Measurements from ENCODE around the gene MTCL1. TPM values are rescaled to one million over a fixed set of nuclear protein-coding genes. Genes with fewer than 3 reads are reported as not detected.

MTCL1 gene
- total RNA-seq, 4 donors from 2014 or later = 2.2 to 6.8 (median 4.0) TPM

DNA sequence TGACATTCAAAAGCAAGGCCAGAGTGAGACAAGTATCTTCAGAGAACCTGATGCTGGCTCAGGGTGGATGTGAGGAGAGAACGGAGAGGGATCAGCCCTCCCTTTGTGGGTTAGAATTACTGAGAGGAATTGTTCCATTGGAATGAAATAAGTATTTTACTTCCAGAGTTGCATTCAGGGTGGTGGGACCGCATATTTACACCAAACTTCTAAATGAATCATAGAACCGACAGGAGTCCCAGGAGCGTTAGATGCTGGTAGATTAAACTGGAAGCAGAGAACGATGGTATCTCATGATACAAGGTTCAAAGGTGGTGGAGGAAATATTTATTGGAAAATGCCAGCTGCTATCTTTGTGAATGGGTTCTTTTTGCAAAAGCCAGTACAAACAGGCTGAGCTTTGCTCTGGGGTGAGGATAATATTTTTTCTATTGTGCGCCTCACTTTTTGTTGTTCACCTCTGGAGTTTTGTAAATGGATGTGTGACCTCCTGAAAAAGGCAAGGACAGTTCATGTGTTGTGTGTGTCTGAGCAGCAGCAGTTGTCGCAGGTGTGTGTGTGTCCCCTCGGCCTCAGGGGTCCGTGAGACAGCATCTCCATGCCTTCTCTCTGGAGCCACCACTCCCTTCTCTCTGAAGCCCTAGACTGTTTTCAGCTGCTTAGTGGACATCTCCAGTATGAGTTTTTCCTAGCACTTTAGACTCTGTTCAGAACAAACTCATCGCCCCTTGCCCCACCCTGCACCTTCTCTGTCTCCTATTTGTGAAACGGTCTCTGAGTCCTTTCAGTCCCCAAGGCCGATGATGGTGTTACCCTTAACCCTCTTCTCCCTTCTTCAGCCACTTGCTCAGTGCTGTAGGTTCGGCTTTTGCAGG is 17.8 kb downstream of the MTCL1 start:
- no peak overlapping the region for H3K4me3 ChIP-seq (ENCODE audit: low read depth, poor library complexity, severe bottlenecking)
- intact Hi-C loops (cut with DNase I; ENCODE audit: low total_unique reads) = no loop called here
- DNase-seq (ENCODE audit: low spot score in 2 of 2) = no peak
- 90 to 92% methylated on average over 13 of the region's 13 CpGs for WGBS, 2 donors
- no peak for TF ChIP-seq POLR2A (IDR thresholded peaks at IDR 0.05)
- TF ChIP-seq, protein P1, sequence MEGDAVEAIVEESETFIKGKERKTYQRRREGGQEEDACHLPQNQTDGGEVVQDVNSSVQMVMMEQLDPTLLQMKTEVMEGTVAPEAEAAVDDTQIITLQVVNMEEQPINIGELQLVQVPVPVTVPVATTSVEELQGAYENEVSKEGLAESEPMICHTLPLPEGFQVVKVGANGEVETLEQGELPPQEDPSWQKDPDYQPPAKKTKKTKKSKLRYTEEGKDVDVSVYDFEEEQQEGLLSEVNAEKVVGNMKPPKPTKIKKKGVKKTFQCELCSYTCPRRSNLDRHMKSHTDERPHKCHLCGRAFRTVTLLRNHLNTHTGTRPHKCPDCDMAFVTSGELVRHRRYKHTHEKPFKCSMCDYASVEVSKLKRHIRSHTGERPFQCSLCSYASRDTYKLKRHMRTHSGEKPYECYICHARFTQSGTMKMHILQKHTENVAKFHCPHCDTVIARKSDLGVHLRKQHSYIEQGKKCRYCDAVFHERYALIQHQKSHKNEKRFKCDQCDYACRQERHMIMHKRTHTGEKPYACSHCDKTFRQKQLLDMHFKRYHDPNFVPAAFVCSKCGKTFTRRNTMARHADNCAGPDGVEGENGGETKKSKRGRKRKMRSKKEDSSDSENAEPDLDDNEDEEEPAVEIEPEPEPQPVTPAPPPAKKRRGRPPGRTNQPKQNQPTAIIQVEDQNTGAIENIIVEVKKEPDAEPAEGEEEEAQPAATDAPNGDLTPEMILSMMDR (IDR thresholded peaks at IDR 0.05) = no peak

DNA sequence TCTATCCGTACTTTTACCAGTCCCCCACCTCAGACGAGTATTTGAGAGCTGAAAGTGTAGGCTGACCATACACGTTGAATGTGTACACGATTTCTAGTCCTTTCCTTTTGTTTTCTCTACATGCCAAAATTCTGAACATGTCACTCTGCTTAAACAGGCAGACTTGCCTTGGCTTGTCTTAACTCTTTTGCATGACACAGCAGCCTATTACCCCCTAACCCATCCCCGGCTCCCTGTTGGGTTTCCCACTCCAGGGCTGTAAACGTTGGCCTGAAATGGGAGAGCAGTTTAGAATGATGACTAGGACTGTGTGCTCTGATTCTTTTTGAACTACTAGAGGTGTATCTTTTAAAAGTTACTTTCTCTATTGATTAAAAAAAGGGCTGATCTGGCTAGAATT is 19.1 kb downstream of the MTCL1 start:
- WGBS, 2 donors = 64 to 68% methylated on average over 6 of the region's 6 CpGs
- no peak overlapping the region for H3K4me3 ChIP-seq (ENCODE audit: low read depth, poor library complexity, severe bottlenecking)
- no peak for TF ChIP-seq POLR2A (IDR thresholded peaks at IDR 0.05)
- TF ChIP-seq, protein P1 (IDR thresholded peaks at IDR 0.05) = no peak
- intact Hi-C loops (cut with DNase I; ENCODE audit: low total_unique reads) = no loop called here
- DNase-seq (ENCODE audit: low spot score in 2 of 2) = no peak

DNA sequence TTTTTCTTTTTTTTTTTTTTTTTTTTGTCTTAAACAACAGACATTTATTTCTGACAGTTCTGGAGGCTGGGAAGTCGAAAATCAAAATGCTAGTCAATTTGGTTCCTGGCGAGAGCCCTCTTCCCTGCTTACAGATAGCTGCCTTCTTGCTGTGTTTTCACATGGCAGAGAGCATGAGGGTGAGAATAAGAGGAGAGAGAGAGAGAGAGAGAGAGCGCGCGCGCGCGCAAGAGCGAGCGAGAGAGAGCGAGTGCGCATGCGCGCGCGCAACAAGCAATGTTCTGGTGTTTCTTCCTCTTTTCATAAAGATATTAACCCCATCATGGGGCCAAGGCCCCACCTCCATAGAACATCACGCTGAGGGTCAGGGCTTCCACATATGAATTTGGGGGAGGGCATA is 20.9 kb downstream of the MTCL1 start:
- no peak for DNase-seq (ENCODE audit: low spot score in 2 of 2)
- no peak overlapping the region for H3K4me3 ChIP-seq (ENCODE audit: low read depth, poor library complexity, severe bottlenecking)
- TF ChIP-seq, protein P1 (IDR thresholded peaks at IDR 0.05) = no peak
- no peak for TF ChIP-seq POLR2A (IDR thresholded peaks at IDR 0.05)
- intact Hi-C loops (cut with DNase I; ENCODE audit: low total_unique reads) = no loop called here
- WGBS, 2 donors = 96 to 98% methylated on average over 17 of the region's 17 CpGs

DNA sequence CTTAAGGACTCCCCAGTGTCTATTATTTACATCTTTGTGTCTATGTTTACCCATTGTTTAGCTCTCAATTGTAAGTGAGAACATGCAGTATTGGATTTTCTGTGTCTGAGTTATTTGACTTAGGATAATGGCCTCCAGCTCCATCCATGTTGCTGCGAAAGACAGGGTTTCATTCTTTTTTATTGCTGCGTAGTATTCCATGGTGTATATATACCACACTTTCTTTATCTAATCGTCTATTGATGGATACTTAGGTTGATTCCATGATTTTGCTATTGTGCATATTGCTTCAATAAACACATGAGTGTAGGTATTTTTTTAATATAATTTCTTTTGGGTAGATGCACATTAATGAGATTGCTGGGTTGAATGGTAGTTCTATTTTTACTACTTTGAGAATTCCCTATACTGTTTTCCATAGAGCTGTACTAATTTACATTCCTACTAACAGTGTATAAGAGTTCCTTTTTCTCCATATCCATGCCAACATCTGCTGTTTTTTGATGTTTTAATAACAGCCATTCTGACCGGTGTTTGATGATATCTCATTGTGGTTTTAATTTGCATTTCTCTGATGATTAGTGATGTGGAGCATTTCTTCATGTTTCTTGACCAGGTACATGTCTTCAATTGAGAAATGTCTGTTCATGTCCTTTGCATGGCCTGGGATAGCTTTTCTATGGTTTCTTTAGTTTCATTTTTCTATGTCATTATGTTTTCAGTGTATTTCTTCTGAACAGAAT is 21.8 kb downstream of the MTCL1 start:
- TF ChIP-seq, protein P1 (IDR thresholded peaks at IDR 0.05) = no peak
- TF ChIP-seq POLR2A (IDR thresholded peaks at IDR 0.05) = no peak
- 91 to 93% methylated on average over 4 of the region's 4 CpGs for WGBS, 2 donors
- DNase-seq (ENCODE audit: low spot score in 2 of 2) = no peak
- intact Hi-C loops (cut with DNase I; ENCODE audit: low total_unique reads) = no loop called here
- H3K4me3 ChIP-seq (ENCODE audit: low read depth, poor library complexity, severe bottlenecking) = no peak overlapping the region

DNA sequence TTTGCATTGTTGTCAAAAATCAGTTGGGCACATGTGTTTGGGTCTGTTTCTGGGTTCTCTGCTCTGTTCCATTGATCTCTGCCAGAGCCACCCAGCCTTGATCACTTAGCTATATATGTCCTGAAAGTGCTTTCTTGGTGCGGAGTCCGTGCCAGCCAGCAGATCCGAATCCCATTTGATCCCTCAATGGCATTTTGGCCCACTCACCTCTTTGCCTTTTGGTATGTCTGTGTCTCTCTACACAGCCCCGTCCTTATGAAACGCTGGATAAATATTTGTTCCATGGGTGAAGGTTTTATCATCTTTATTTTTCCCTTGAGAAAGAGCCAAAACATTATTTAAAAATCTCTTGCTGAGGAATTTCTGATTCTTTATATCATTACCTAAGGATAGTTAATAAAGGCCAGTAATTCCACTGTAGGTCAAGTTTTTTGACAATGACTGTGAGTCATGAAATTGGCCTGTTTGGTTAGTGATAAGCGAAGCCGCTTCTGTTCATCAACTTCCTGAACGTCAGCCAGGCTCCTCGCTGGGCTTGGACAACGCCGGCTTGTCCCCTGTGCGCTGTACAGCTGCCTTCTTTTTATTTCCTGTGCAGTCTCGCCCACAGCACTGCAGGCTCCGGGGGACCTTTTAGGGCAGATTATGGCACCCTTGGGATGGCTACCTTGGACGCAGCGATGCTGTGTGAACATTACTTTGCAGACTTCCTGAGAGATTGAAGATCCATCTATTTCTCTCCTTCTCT is 24.9 kb downstream of the MTCL1 start:
- WGBS, 2 donors = 76 to 83% methylated on average over 16 of the region's 16 CpGs
- TF ChIP-seq, protein P1 (IDR thresholded peaks at IDR 0.05) = no peak
- TF ChIP-seq POLR2A (IDR thresholded peaks at IDR 0.05) = no peak
- DNase-seq (ENCODE audit: low spot score in 2 of 2) = peak in 1 of 2 donors; percentile 30
- H3K4me3 ChIP-seq (ENCODE audit: low read depth, poor library complexity, severe bottlenecking) = no peak overlapping the region
- intact Hi-C loops (cut with DNase I; ENCODE audit: low total_unique reads) = no loop called here
